Calu3 (cell line): ENCODE results near the gene EYS. TPM values are rescaled to one million over a fixed set of nuclear protein-coding genes. Genes with fewer than 3 reads are reported as not detected.

Source experiments
- BruUV-seq: library from RNA; stranded (reverse); fragments of 400-500 nt; replicated peaks from 2 replicates; lab custom pipeline; 2021; lab: Mats Ljungman, UMichigan
- CTCF ChIA-PET: fragments of 300-600 bp; sonication (Branson Sonifier 250); formaldehyde crosslinking; loops from one replicate; lab custom pipeline; 2022; ENCODE audit warnings: antibody characterized with exemption; lab: Charles Lee
- DNase-seq: peaks from one replicate; pipeline ENCODE4 v3.0.0; 2022
- H3K27ac Mint-ChIP-seq: one replicate; pipeline ENCODE4 v1.8.0; 2022; ENCODE audit warnings: mixed read lengths; ENCODE audit not compliant: unreplicated experiment
- H3K27me3 Mint-ChIP-seq: one replicate; pipeline ENCODE4 v1.8.0; 2022; ENCODE audit warnings: mixed read lengths; ENCODE audit not compliant: unreplicated experiment
- H3K36me3 Mint-ChIP-seq: one replicate; pipeline ENCODE4 v1.8.0; 2022; ENCODE audit warnings: mild to moderate bottlenecking, moderate library complexity, mixed read lengths; ENCODE audit not compliant: insufficient read depth, unreplicated experiment
- H3K4me1 Mint-ChIP-seq: one replicate; pipeline ENCODE4 v1.8.0; 2022; ENCODE audit warnings: mild to moderate bottlenecking, low read depth, mixed read lengths; ENCODE audit not compliant: unreplicated experiment
- H3K4me3 Mint-ChIP-seq: one replicate; pipeline ENCODE4 v1.8.0; 2022; ENCODE audit warnings: mild to moderate bottlenecking, low read depth, moderate library complexity, mixed read lengths; ENCODE audit not compliant: unreplicated experiment
- H3K9me3 Mint-ChIP-seq: one replicate; pipeline ENCODE4 v1.8.0; 2022; ENCODE audit warnings: low read depth, mixed read lengths; ENCODE audit not compliant: unreplicated experiment
- CTCF ChIP-seq: fragments of 200-600 bp; IDR thresholded peaks from one replicate; pipeline ENCODE4 v1.8.0; 2022; ENCODE audit warnings: antibody characterized with exemption; ENCODE audit not compliant: unreplicated experiment
- intact Hi-C: fragments of 100-400 bp; cut with micrococcal nuclease; formaldehyde crosslinking; loops from one replicate; pipeline ENCODE4 v1.10.0; 2022; ENCODE audit not compliant: unreplicated experiment
- total RNA-seq: library from RNA; stranded (reverse); gene quantifications from 2 replicates; pipeline ENCODE4 v1.2.3, GENCODE V29; 2022

EYS gene
- total RNA-seq, 1 experiment from 2014 or later: not detected

- Mint-ChIP-seq H3K4me1 (no peaks in the 10 kb centered on the region), H3K27ac (no peak overlapping the region), H3K9me3 (no peaks in the 10 kb centered on the region), H3K27me3 (no peaks in the 10 kb centered on the region), H3K4me3 (no peak overlapping the region), H3K36me3 (no peaks in the 10 kb centered on the region)
- CTCF ChIA-PET: interaction anchor here (0.6 kb wide), 1 partner anchor 264 kb away, joined by 3 read pairs; no protein-coding TSS in a partner anchor
- intact Hi-C loops: no loop called here
- TF ChIP-seq CTCF: no peak
- no peak for DNase-seq
- no TSS peak for BruUV-seq
Measured at GRCh38 chr6:65646544-65646943, 60.5 kb downstream of the EYS start.

- no TSS peak for BruUV-seq
- intact Hi-C loops: no loop called here
- CTCF ChIA-PET: no interaction called here
- TF ChIP-seq CTCF: no peak
- Mint-ChIP-seq H3K36me3 (no peaks in the 10 kb centered on the region), H3K4me3 (no peak overlapping the region), H3K27ac (no peak overlapping the region), H3K4me1 (no peaks in the 10 kb centered on the region), H3K9me3 (peaks cover 8% of the 10 kb centered on the region), H3K27me3 (no peaks in the 10 kb centered on the region)
- DNase-seq: no peak
Measured at GRCh38 chr6:65642776-65643175, 64.2 kb downstream of the EYS start.

- CTCF ChIA-PET: no interaction called here
- intact Hi-C loops: no loop called here
Measured at GRCh38 chr6:65638047-65638831, 68.8 kb downstream of the EYS start.

GRCh38 chr6:65637289-65638046 is 69.6 kb downstream of the EYS start:
- DNase-seq: no peak
- Mint-ChIP-seq H3K27ac (no peak overlapping the region), H3K36me3 (no peaks in the 10 kb centered on the region), H3K9me3 (peaks cover 8% of the 10 kb centered on the region), H3K4me3 (no peak overlapping the region), H3K4me1 (no peaks in the 10 kb centered on the region), H3K27me3 (no peaks in the 10 kb centered on the region)
- CTCF ChIA-PET: no interaction called here
- BruUV-seq: no TSS peak
- TF ChIP-seq CTCF: no peak
- intact Hi-C loops: no loop called here

More at GRCh38 chr6:65638047-65638831, 68.8 kb downstream of the EYS start:
- TF ChIP-seq CTCF: no peak
- DNase-seq: no peak
- peaks cover 8% of the 10 kb centered on the region for H3K9me3 Mint-ChIP-seq
- no TSS peak for BruUV-seq
- H3K4me1 Mint-ChIP-seq: no peaks in the 10 kb centered on the region
- no peak overlapping the region for H3K27ac Mint-ChIP-seq
- no peaks in the 10 kb centered on the region for H3K27me3 Mint-ChIP-seq
- no peaks in the 10 kb centered on the region for H3K36me3 Mint-ChIP-seq
- H3K4me3 Mint-ChIP-seq: no peak overlapping the region
